Measurements from ENCODE around the gene DNAL4.
A peak's percentile ranks its signal among the peaks of the same experiment; 100 is the strongest.

The DNAL4 gene

DNA sequence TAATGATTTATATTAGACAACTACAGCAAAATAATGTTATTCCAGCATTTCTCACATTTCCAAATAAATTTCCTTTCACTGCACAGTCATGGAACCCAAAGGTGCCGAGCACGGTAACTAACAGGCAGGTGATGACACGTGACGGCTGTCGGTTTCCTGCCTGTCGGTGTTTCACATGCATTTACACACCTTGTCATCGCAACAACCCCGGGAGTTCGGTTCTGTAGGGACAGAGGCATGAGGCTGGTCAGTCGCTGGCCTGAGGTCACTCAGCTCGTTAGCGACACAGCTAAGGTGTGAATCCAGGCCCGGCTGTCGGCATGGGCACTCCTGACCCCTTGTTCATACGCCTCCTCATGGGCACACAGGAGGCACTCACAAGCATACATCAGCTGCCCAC lies 9.9 kb downstream of the DNAL4 start:
- Histone ChIP-seq H3K36me3 (no peaks in the 10 kb centered on the region), H3K27me3 (ENCODE audit: insufficient read depth, low read depth, severe bottlenecking) (no peaks in the 10 kb centered on the region), H3K4me3 (ENCODE audit: low read depth, low read length) (no peak overlapping the region), H3K27ac (no peak overlapping the region), H3K9me3 (ENCODE audit: severe bottlenecking) (no peaks in the 10 kb centered on the region)
- TF ChIP-seq, protein P1, sequence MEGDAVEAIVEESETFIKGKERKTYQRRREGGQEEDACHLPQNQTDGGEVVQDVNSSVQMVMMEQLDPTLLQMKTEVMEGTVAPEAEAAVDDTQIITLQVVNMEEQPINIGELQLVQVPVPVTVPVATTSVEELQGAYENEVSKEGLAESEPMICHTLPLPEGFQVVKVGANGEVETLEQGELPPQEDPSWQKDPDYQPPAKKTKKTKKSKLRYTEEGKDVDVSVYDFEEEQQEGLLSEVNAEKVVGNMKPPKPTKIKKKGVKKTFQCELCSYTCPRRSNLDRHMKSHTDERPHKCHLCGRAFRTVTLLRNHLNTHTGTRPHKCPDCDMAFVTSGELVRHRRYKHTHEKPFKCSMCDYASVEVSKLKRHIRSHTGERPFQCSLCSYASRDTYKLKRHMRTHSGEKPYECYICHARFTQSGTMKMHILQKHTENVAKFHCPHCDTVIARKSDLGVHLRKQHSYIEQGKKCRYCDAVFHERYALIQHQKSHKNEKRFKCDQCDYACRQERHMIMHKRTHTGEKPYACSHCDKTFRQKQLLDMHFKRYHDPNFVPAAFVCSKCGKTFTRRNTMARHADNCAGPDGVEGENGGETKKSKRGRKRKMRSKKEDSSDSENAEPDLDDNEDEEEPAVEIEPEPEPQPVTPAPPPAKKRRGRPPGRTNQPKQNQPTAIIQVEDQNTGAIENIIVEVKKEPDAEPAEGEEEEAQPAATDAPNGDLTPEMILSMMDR (IDR thresholded peaks at IDR 0.05; ENCODE audit: low read depth, low read length): no peak
- DNase-seq: no peak

DNA sequence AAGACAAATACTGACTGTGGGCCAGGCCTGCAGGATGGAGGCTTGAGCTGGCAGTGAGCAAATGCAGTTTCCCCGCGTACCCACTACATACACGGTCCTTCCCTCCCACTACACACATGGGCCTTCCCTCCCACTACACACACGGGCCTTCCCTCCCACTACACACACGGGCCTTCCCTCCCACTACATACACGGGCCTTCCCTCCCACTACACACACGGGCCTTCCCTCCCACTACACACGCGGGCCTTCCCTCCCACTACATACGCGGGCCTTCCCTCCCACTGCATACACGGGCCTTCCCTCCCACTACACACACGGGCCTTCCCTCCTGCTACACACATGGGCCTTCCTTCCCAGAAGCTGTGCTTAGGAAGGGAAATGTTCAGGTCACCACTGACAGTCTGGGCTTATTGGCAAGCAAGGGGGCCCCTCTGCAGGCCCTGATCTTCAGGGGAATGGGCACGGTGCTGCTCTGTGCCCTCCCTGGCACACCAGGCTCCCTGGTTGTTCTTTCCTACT lies 10.8 kb downstream of the DNAL4 start:
- no peaks in the 10 kb centered on the region for H3K36me3 ChIP-seq
- H3K4me3 ChIP-seq (ENCODE audit: low read depth, low read length): no peak overlapping the region
- no peaks in the 10 kb centered on the region for H3K27me3 ChIP-seq (ENCODE audit: insufficient read depth, low read depth, severe bottlenecking)
- DNase-seq: no peak
- TF ChIP-seq, protein P1 (IDR thresholded peaks at IDR 0.05; ENCODE audit: low read depth, low read length): no peak
- H3K9me3 ChIP-seq (ENCODE audit: severe bottlenecking): no peaks in the 10 kb centered on the region
- no peak overlapping the region for H3K27ac ChIP-seq

DNA sequence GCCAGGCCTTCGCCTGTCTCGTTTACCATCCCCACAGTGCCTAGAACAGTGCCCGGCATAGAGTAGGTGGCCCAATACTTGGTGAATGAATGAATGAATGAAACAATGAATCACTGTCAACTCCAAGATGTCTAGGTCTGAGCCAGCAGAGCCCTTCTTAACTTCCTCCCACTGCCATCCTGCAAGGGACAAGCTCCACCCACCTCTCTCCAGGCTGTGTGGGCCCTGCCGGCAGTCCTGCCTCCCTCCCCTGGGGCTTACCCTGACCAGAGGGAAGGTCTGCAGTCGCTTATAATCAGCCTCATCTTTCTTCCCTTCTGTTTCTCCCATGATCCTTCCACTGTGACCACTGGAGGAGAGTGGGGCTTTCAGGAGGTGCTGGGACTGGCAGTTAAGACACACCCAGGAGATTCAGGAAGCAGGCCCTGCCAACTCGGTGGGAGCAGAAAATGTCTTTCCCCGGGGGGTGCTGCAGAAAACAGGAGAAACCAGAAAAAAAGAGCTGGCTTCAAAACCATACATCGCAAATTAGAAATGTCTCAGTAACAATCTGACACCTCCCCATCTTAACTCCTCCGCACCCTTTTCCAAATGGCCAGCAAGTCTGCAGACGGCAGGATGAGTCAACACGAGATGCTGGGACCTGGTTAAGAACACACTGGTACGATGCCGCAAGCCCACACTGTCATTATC lies 11.4 kb downstream of the DNAL4 start:
- TF ChIP-seq, protein P1 (IDR thresholded peaks at IDR 0.05; ENCODE audit: low read depth, low read length): no peak
- Histone ChIP-seq H3K4me3 (ENCODE audit: low read depth, low read length) (no peak overlapping the region), H3K36me3 (no peaks in the 10 kb centered on the region), H3K27me3 (ENCODE audit: insufficient read depth, low read depth, severe bottlenecking) (no peaks in the 10 kb centered on the region), H3K9me3 (ENCODE audit: severe bottlenecking) (no peaks in the 10 kb centered on the region), H3K27ac (no peak overlapping the region; the same call in 1 of the 2 replicates)
- DNase-seq: peak; percentile 75

DNA sequence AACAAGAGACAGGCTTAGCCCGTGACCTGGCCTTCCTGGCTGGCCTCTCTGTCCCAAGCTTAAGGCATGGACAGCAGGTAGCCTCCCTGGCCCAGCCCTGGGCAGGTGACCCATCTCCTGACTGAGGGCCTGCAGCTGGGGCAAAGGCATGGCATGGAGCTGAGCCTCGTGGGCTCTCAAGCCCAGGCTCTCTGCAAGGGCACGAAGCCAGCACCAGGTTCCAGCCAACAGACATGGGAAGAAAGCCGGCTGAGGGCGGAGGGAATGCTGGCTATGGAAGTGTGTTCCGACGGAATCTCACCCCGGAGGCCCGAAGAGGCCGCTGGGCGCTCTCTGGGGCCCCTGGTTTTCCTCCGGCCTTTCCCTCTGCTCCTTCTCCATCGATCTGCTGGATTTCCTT lies 12.9 kb downstream of the DNAL4 start:
- H3K4me3 ChIP-seq (ENCODE audit: low read depth, low read length): no peak overlapping the region
- no peak overlapping the region for H3K27ac ChIP-seq
- H3K9me3 ChIP-seq (ENCODE audit: severe bottlenecking): no peaks in the 10 kb centered on the region
- DNase-seq: no peak
- no peaks in the 10 kb centered on the region for H3K27me3 ChIP-seq (ENCODE audit: insufficient read depth, low read depth, severe bottlenecking)
- TF ChIP-seq, protein P1 (IDR thresholded peaks at IDR 0.05; ENCODE audit: low read depth, low read length): no peak
- H3K36me3 ChIP-seq: no peaks in the 10 kb centered on the region

DNA sequence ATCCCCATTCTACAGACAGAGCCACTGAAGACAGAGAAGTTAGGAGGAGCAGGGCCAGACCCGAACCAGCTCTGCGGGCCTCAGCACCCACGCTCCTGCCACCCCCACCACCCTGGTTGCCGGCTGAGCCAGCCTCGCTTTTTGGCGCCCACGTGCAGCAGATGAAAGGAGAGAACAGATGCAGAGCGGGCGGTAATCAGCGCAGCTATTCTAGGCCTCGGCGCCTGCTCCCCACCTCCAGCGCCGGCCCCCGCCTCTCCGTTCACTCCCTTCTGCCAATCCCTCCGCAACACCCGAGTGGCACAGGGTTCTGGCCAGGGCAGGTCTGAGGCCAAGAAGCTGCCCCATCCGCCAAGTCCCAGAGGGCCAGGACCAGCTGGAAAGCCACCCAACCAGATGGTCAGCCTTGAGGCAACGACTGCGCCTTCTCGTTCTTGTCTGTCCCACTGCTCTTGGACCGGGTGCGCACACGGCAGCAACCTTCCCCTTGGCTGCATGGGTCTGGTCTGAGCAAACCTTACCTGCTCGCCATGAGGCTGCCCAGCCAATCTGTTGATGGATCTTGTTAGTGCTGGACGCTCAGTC lies 16.8 kb downstream of the DNAL4 start:
- no peak overlapping the region for H3K27ac ChIP-seq
- TF ChIP-seq, protein P1 (IDR thresholded peaks at IDR 0.05; ENCODE audit: low read depth, low read length): no peak
- no peak for DNase-seq
- H3K9me3 ChIP-seq (ENCODE audit: severe bottlenecking): no peaks in the 10 kb centered on the region
- H3K4me3 ChIP-seq (ENCODE audit: low read depth, low read length): no peak overlapping the region
- no peaks in the 10 kb centered on the region for H3K27me3 ChIP-seq (ENCODE audit: insufficient read depth, low read depth, severe bottlenecking)
- H3K36me3 ChIP-seq: no peaks in the 10 kb centered on the region

Data from WERI-Rb-1 (cell line).